Lower lobe of right lung (tissue), 2 donors: ENCODE measurements around the gene C3. TPM values are rescaled to one million over a fixed set of nuclear protein-coding genes. Genes with fewer than 3 reads are reported as not detected.

Experiments used
- ATAC-seq, 2 donors: fragments of 200-7000 bp; cut with Tn5 transposase; one replicate each; pipeline ENCODE4 v1.9.1; 2020 to 2022; ENCODE audit warnings: mild to moderate bottlenecking in 2 of 2, moderate library complexity in 2 of 2
- DNase-seq: peaks from one replicate; pipeline ENCODE4 v3.0.0-alpha.2; 2020
- H3K27ac ChIP-seq: fragments of 200-600 bp; one replicate; pipeline ENCODE4 v1.8.0; 2022
- H3K27me3 ChIP-seq: fragments of 200-600 bp; one replicate; pipeline ENCODE4 v1.8.0; 2022; ENCODE audit warnings: low read depth
- H3K36me3 ChIP-seq: fragments of 200-600 bp; one replicate; pipeline ENCODE4 v1.8.0; 2022; ENCODE audit warnings: mild to moderate bottlenecking
- H3K4me1 ChIP-seq: fragments of 200-600 bp; one replicate; pipeline ENCODE4 v1.8.0; 2022
- H3K4me3 ChIP-seq: fragments of 200-600 bp; one replicate; pipeline ENCODE4 v1.8.0; 2022; ENCODE audit warnings: mild to moderate bottlenecking
- H3K9me3 ChIP-seq: fragments of 200-600 bp; one replicate; pipeline ENCODE4 v1.8.0; 2022
- intact Hi-C: fragments of 100-400 bp; cut with DNase I; formaldehyde crosslinking; loops from one replicate; pipeline ENCODE4 v1.11.0; 2022
- total RNA-seq: library from RNA; stranded (reverse); fragmentation: NEBNext Ultra II Directional; extraction: Animal tissue kit (Norgen Biotek cat#: 25700); gene quantifications from one replicate; pipeline ENCODE4 v1.2.1, GENCODE V29; 2021
- TF ChIP-seq, protein P1 (sequence below): fragments of 200-600 bp; IDR thresholded peaks from one replicate; pipeline ENCODE4 v1.8.0; 2022; ENCODE audit warnings: antibody characterized with exemption, mild to moderate bottlenecking
- donor health status: DM: no; HTN: yes; CAD: no; lungs with severe emphysema.

C3 gene
- total RNA-seq, 1 donor from 2014 or later = 1,321 TPM

DNA sequence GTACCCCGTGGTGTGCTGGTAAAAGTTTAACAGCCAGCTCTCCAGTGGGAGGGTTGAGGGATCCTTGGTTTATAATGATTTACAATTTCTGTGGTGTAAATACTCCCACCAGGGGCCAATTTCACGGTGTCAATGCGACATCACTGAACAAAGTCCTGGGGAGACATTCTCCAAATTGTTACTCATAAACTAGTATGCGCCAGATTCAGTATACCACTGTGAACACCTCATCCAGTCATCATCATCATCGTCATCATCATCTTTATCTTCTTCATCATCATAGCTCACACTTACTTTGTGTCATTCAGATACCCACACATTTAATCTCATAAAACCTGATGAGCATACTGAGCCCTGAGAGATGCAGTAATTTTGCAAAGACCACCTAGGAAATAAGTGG is 33.3 kb downstream of the C3 start:
- no peaks in the 10 kb centered on the region for H3K27me3 ChIP-seq
- TF ChIP-seq, protein P1, sequence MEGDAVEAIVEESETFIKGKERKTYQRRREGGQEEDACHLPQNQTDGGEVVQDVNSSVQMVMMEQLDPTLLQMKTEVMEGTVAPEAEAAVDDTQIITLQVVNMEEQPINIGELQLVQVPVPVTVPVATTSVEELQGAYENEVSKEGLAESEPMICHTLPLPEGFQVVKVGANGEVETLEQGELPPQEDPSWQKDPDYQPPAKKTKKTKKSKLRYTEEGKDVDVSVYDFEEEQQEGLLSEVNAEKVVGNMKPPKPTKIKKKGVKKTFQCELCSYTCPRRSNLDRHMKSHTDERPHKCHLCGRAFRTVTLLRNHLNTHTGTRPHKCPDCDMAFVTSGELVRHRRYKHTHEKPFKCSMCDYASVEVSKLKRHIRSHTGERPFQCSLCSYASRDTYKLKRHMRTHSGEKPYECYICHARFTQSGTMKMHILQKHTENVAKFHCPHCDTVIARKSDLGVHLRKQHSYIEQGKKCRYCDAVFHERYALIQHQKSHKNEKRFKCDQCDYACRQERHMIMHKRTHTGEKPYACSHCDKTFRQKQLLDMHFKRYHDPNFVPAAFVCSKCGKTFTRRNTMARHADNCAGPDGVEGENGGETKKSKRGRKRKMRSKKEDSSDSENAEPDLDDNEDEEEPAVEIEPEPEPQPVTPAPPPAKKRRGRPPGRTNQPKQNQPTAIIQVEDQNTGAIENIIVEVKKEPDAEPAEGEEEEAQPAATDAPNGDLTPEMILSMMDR = no peak
- DNase-seq (no peak), ATAC-seq (no peak)
- H3K4me1 ChIP-seq = no peaks in the 10 kb centered on the region
- H3K4me3 ChIP-seq = no peak overlapping the region
- H3K9me3 ChIP-seq = no peaks in the 10 kb centered on the region
- intact Hi-C loops = no loop called here
- H3K27ac ChIP-seq = no peak overlapping the region
- peaks cover 72% of the 10 kb centered on the region for H3K36me3 ChIP-seq

DNA sequence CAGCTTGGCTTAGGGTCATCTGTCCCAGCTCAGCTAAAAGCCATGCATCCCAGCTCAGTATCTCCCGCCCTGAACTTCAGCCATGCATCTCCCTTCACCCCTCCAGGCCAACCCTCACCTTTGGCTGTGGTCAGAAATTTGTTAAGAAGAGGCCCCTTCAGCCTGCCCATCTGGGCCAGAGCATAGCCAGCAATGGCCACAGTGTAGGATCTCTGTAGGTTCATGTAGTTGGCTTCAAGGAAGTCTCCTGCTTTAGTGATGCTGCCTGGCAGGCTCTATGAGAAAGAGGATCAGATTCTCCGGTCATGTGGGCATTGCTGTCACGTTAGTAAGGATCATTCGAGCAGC is 33.8 kb downstream of the C3 start:
- ATAC-seq (no peak), DNase-seq (no peak)
- no peak overlapping the region for H3K27ac ChIP-seq
- H3K4me1 ChIP-seq = no peaks in the 10 kb centered on the region
- intact Hi-C loops = no loop called here
- TF ChIP-seq, protein P1 = no peak
- no peaks in the 10 kb centered on the region for H3K27me3 ChIP-seq
- no peak overlapping the region for H3K4me3 ChIP-seq
- H3K36me3 ChIP-seq = peaks cover 76% of the 10 kb centered on the region
- no peaks in the 10 kb centered on the region for H3K9me3 ChIP-seq

DNA sequence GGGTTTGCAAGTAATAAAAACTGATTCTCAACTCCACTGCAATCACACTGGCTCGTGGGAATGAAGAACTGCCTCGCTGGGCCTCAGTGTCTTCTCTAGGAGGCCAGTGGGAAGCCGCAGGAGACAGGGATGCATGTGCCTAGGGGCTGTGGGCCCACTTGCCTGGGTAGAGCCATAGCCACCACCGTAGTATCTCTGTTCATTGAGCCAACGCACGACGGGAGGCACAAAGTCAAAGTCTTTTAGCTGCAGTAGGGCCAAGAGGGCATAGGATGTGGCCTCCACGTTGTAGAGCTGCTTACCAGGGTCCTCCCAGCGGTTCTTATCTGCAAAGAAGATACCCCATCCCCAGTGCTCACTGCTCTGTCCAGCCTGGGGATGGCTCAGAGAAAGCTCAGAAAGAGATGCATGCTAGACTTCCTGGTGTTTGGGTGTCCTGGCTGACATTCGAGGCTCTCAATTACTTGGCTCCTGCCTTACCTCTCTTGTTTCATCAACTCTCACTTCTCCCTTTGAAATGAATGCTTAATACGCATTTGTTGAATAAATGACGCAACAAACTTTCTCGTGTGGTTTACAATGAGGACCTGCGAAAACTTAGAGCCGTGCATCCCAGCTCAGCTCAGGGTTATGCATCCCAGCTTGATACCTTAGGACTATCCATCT is 34.4 kb downstream of the C3 start:
- Histone ChIP-seq H3K36me3 (peaks cover 77% of the 10 kb centered on the region), H3K4me3 (no peak overlapping the region), H3K27ac (no peak overlapping the region), H3K4me1 (no peaks in the 10 kb centered on the region), H3K9me3 (no peaks in the 10 kb centered on the region), H3K27me3 (no peaks in the 10 kb centered on the region)
- no peak for DNase-seq
- TF ChIP-seq, protein P1 = no peak
- peak in 1 of 2 donors; percentile 3 for ATAC-seq
- intact Hi-C loops = no loop called here

DNA sequence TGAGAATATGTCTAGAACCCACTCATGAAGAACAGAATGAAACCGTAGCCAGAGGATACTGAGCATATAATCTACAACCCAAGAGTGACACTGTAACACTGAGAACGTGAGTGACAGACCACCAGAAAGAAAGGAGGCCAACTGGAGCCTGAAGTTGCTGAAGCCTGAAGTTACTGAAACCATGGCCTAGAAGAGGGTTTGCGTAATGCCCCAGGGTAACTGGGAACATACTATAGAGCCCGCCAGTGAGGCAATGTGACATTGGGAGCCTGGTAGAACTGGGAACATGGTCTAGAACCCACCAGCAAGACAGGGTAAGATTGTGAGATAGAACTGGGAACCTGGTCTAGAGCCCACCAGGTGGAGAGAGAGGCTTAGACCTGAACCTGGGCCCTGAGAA is 35.0 kb downstream of the C3 start:
- H3K4me1 ChIP-seq = no peaks in the 10 kb centered on the region
- no peaks in the 10 kb centered on the region for H3K27me3 ChIP-seq
- TF ChIP-seq, protein P1 = no peak
- intact Hi-C loops = no loop called here
- H3K9me3 ChIP-seq = no peaks in the 10 kb centered on the region
- no peak for ATAC-seq
- no peak for DNase-seq
- no peak overlapping the region for H3K4me3 ChIP-seq
- peaks cover 77% of the 10 kb centered on the region for H3K36me3 ChIP-seq
- no peak overlapping the region for H3K27ac ChIP-seq

DNA sequence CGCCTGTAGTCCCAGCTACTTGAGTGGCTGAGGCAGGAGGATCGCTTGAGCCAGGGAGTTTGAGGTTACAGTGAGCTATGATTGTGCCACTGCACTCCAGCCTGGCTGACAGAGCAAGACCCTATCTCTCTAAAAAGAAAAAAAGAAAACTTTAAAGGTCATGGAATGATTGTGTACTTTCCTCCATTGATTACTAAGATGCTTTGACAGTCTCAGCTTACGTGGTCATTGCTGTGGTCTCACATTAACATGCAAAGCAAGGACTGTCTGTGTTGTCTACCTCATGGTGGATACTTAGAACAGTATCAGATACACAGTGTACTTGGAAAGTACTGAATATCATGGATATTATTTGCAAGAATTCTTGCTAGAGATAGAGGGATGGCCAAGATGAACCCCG is 36.5 kb downstream of the C3 start:
- intact Hi-C loops = no loop called here
- DNase-seq = no peak
- H3K36me3 ChIP-seq = peaks cover 80% of the 10 kb centered on the region

More for the DNA sequence above, 36.5 kb downstream of the C3 start:
- Histone ChIP-seq H3K4me3 (no peak overlapping the region), H3K4me1 (no peaks in the 10 kb centered on the region), H3K27ac (no peak overlapping the region), H3K9me3 (no peaks in the 10 kb centered on the region), H3K27me3 (no peaks in the 10 kb centered on the region)
- TF ChIP-seq, protein P1 = no peak
- ATAC-seq = no peak
